Retinal pigment epithelial cell (primary cell): Measurements from ENCODE around the gene ALDH7A1.
A peak's percentile ranks its signal among the peaks of the same experiment; 100 is the strongest.

ENCODE experiments used
- DNase-seq: peaks from one replicate; pipeline ENCODE4 v3.0.0-alpha.2; 2010; ENCODE audit warnings: low read depth
- H3K4me3 ChIP-seq: 2 replicates; pipeline ENCODE4 v1.5.1; 2011; ENCODE audit warnings: mild to moderate bottlenecking, low read length, control low read depth, moderate library complexity
- CTCF ChIP-seq: conservative IDR thresholded peaks from 2 replicates; pipeline ENCODE4 v1.5.1; 2011; ENCODE audit warnings: low read depth, low read length, control low read depth, inconsistent platforms

The ALDH7A1 gene

GRCh38 chr5:126499853-126500342 is 95.1 kb downstream of the ALDH7A1 start:
- DNase-seq, result no peak
- no peak overlapping the region for H3K4me3 ChIP-seq
- TF ChIP-seq CTCF, result peak; percentile 71

- no peak overlapping the region for H3K4me3 ChIP-seq
- no peak for DNase-seq
- no peak for TF ChIP-seq CTCF
These were observed 95.7 kb downstream of the ALDH7A1 start for GRCh38 chr5:126499278-126499677.

- no peak overlapping the region for H3K4me3 ChIP-seq
- DNase-seq, result no peak
- TF ChIP-seq CTCF, result no peak
These were observed 97.5 kb downstream of the ALDH7A1 start for GRCh38 chr5:126497506-126497905.

GRCh38 chr5:126494393-126494792 is 100.6 kb downstream of the ALDH7A1 start:
- no peak for DNase-seq
- TF ChIP-seq CTCF, result no peak
- H3K4me3 ChIP-seq, result no peak overlapping the region

- TF ChIP-seq CTCF, result peak; percentile 37
- no peak overlapping the region for H3K4me3 ChIP-seq
- no peak for DNase-seq
These were observed 102.1 kb downstream of the ALDH7A1 start for GRCh38 chr5:126492939-126493338.

- no peak overlapping the region for H3K4me3 ChIP-seq
- peak; percentile 18 for TF ChIP-seq CTCF
- no peak for DNase-seq
These were observed 104.7 kb downstream of the ALDH7A1 start for GRCh38 chr5:126490167-126490940.

GRCh38 chr5:126488443-126489065 is 106.5 kb downstream of the ALDH7A1 start:
- TF ChIP-seq CTCF, result no peak
- DNase-seq, result peak; percentile 56
- no peak overlapping the region for H3K4me3 ChIP-seq
